Measurements from ENCODE around the gene ZNF79.

ZNF79 gene

DNA sequence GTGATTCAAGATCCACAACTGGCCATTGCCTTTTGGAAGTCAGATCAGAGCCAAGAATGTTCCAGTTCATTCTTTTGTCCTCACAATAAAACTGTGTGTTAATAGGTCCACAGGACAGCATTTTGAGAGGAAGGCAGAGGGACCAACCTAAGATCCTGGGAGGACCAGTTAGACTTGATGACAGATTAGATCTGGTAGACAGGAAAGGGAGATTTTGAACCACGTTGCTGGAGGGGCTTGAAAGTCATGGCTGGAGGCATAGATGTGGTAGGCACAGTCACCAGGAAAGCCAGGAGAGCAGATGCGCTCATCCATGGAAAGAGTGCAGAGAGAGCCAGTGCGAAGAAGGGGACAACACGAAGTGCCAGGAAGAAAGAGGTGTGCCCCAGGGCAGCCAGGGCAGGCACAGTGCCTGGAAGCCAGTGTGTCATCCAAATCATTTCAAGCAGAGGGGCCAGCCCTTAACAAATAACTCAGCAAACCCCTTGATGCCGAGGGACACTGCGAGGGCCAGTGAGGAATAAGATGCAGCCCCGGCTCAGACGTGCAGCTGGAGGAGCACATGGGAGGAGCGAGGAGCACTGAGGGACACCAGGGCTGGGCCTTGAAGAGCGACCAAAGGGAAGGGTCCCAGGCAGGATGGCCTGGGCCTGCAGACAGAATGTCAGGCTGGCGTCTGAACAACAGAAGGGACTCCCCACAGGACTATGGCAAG lies 40.0 kb upstream of the ZNF79 start:
- TF ChIP-seq NFIC (IDR thresholded peaks at IDR 0.05) (no peak), TAF1 (IDR thresholded peaks at IDR 0.05; ENCODE audit: low read depth) (no peak), CEBPB (IDR thresholded peaks at IDR 0.05) (no peak), EGR1 (IDR thresholded peaks at IDR 0.05) (no peak), ZBTB7A (IDR thresholded peaks at IDR 0.05; ENCODE audit: low read depth) (no peak), EP300 (IDR thresholded peaks at IDR 0.05; ENCODE audit: borderline replicate concordance) (no peak), RAD21 (IDR thresholded peaks at IDR 0.05; ENCODE audit: low read depth) (no peak), YY1 (IDR thresholded peaks at IDR 0.05; ENCODE audit: low read depth) (no peak), CREB1 (IDR thresholded peaks at IDR 0.05; ENCODE audit: low read depth) (no peak), TEAD4 (IDR thresholded peaks at IDR 0.05) (no peak), TCF12 (IDR thresholded peaks at IDR 0.05; ENCODE audit: low read depth) (no peak), FOXM1 (IDR thresholded peaks at IDR 0.05; ENCODE audit: borderline replicate concordance, low read depth) (no peak)
- TF ChIP-seq, protein P1, sequence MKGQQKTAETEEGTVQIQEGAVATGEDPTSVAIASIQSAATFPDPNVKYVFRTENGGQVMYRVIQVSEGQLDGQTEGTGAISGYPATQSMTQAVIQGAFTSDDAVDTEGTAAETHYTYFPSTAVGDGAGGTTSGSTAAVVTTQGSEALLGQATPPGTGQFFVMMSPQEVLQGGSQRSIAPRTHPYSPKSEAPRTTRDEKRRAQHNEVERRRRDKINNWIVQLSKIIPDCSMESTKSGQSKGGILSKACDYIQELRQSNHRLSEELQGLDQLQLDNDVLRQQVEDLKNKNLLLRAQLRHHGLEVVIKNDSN (IDR thresholded peaks at IDR 0.05), result no peak
- TF ChIP-seq, protein P2, sequence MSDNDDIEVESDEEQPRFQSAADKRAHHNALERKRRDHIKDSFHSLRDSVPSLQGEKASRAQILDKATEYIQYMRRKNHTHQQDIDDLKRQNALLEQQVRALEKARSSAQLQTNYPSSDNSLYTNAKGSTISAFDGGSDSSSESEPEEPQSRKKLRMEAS (IDR thresholded peaks at IDR 0.05), result no peak
- TF ChIP-seq, protein P3, sequence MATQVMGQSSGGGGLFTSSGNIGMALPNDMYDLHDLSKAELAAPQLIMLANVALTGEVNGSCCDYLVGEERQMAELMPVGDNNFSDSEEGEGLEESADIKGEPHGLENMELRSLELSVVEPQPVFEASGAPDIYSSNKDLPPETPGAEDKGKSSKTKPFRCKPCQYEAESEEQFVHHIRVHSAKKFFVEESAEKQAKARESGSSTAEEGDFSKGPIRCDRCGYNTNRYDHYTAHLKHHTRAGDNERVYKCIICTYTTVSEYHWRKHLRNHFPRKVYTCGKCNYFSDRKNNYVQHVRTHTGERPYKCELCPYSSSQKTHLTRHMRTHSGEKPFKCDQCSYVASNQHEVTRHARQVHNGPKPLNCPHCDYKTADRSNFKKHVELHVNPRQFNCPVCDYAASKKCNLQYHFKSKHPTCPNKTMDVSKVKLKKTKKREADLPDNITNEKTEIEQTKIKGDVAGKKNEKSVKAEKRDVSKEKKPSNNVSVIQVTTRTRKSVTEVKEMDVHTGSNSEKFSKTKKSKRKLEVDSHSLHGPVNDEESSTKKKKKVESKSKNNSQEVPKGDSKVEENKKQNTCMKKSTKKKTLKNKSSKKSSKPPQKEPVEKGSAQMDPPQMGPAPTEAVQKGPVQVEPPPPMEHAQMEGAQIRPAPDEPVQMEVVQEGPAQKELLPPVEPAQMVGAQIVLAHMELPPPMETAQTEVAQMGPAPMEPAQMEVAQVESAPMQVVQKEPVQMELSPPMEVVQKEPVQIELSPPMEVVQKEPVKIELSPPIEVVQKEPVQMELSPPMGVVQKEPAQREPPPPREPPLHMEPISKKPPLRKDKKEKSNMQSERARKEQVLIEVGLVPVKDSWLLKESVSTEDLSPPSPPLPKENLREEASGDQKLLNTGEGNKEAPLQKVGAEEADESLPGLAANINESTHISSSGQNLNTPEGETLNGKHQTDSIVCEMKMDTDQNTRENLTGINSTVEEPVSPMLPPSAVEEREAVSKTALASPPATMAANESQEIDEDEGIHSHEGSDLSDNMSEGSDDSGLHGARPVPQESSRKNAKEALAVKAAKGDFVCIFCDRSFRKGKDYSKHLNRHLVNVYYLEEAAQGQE (IDR thresholded peaks at IDR 0.05; ENCODE audit: low read depth), result no peak

DNA sequence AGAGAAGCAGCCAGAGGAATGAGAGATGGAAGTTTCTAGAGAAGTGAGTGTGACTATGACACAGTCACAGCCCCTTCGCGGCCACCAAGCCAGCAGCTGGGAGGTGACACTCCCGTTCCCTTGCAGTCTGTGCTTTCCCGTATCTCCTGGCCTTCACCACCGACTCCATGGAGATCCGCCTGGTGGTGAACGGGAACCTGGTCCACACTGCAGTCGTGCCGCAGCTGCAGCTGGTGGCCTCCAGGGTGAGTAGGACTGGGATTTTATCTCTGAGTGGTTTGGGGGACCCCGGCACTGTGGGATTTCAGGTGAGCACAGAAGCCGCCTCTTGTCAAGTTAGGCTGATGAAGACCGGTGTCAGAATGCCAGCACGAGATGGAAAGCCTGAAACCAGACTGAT lies 39.3 kb upstream of the ZNF79 start:
- TF ChIP-seq YY1 (IDR thresholded peaks at IDR 0.05; ENCODE audit: low read depth), result no peak
- TF ChIP-seq RAD21 (IDR thresholded peaks at IDR 0.05; ENCODE audit: low read depth), result no peak
- no peak for TF ChIP-seq FOXM1 (IDR thresholded peaks at IDR 0.05; ENCODE audit: borderline replicate concordance, low read depth)
- TF ChIP-seq NFIC (IDR thresholded peaks at IDR 0.05), result no peak

GRCh38 chr9:127386249-127386648 lies 37.9 kb upstream of the ZNF79 start:
- TF ChIP-seq, protein P1 (IDR thresholded peaks at IDR 0.05), result no peak
- TF ChIP-seq TAF1 (IDR thresholded peaks at IDR 0.05; ENCODE audit: low read depth), result no peak
- TF ChIP-seq, protein P2 (IDR thresholded peaks at IDR 0.05), result no peak
- no peak for TF ChIP-seq ZBTB7A (IDR thresholded peaks at IDR 0.05; ENCODE audit: low read depth)
- no peak for TF ChIP-seq FOXM1 (IDR thresholded peaks at IDR 0.05; ENCODE audit: borderline replicate concordance, low read depth)
- TF ChIP-seq CEBPB (IDR thresholded peaks at IDR 0.05), result no peak
- no peak for TF ChIP-seq CREB1 (IDR thresholded peaks at IDR 0.05; ENCODE audit: low read depth)
- TF ChIP-seq EP300 (IDR thresholded peaks at IDR 0.05; ENCODE audit: borderline replicate concordance), result no peak
- TF ChIP-seq NFIC (IDR thresholded peaks at IDR 0.05), result no peak
- TF ChIP-seq TEAD4 (IDR thresholded peaks at IDR 0.05), result no peak
- no peak for TF ChIP-seq YY1 (IDR thresholded peaks at IDR 0.05; ENCODE audit: low read depth)
- TF ChIP-seq TCF12 (IDR thresholded peaks at IDR 0.05; ENCODE audit: low read depth), result no peak
- no peak for TF ChIP-seq EGR1 (IDR thresholded peaks at IDR 0.05)
- TF ChIP-seq, protein P3 (IDR thresholded peaks at IDR 0.05; ENCODE audit: low read depth), result no peak
- TF ChIP-seq RAD21 (IDR thresholded peaks at IDR 0.05; ENCODE audit: low read depth), result no peak

DNA sequence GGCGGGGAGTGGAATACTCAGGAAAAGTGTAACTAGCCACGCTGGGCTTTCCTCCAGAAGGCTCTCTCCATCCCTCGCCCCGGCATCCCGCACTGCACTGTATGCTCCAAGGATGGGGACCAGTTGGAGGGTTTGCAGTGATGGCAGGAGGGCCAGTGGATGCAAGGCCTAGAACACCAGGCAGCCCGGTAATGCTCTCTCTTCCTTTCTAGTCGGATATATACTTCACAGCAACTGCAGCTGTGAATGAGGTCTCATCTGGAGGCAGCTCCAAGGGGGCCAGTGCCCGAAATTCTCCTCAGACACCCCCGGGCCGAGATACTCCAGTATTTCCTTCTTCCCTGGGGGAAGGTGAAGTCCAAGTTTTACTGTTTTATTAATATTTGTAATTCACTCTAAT lies 37.2 kb upstream of the ZNF79 start:
- TF ChIP-seq NFIC (IDR thresholded peaks at IDR 0.05), result no peak
- no peak for TF ChIP-seq TAF1 (IDR thresholded peaks at IDR 0.05; ENCODE audit: low read depth)
- TF ChIP-seq TEAD4 (IDR thresholded peaks at IDR 0.05), result no peak
- no peak for TF ChIP-seq FOXM1 (IDR thresholded peaks at IDR 0.05; ENCODE audit: borderline replicate concordance, low read depth)
- no peak for TF ChIP-seq EGR1 (IDR thresholded peaks at IDR 0.05)
- TF ChIP-seq TCF12 (IDR thresholded peaks at IDR 0.05; ENCODE audit: low read depth), result no peak
- TF ChIP-seq RAD21 (IDR thresholded peaks at IDR 0.05; ENCODE audit: low read depth), result no peak
- TF ChIP-seq ZBTB7A (IDR thresholded peaks at IDR 0.05; ENCODE audit: low read depth), result no peak
- TF ChIP-seq YY1 (IDR thresholded peaks at IDR 0.05; ENCODE audit: low read depth), result no peak
- TF ChIP-seq CREB1 (IDR thresholded peaks at IDR 0.05; ENCODE audit: low read depth), result no peak
- TF ChIP-seq EP300 (IDR thresholded peaks at IDR 0.05; ENCODE audit: borderline replicate concordance), result no peak
- TF ChIP-seq, protein P2 (IDR thresholded peaks at IDR 0.05), result no peak
- TF ChIP-seq, protein P1 (IDR thresholded peaks at IDR 0.05), result no peak

Data from Ishikawa (cell line).